HepG2 (cell line): ENCODE data around the gene XPR1. TPM values are rescaled to one million over a fixed set of nuclear protein-coding genes. Genes with fewer than 3 reads are reported as not detected.

Experiments used
- ATAC-seq: fragments of 200-7000 bp; cut with Tn5 transposase; 3 replicates; pipeline ENCODE4 v1.9.1; 2020; ENCODE audit warnings: mild to moderate bottlenecking, moderate library complexity
- BruUV-seq: library from RNA; stranded (reverse); fragments of 400-500 nt; replicated peaks from 2 replicates; lab custom pipeline; 2021; lab: Mats Ljungman, UMichigan
- CTCF ChIA-PET: fragments of 300-600 bp; formaldehyde crosslinking; extraction: SDS; loops from one replicate; lab custom pipeline; 2021; ENCODE audit warnings: low total read pairs, inconsistent platforms, low intra/inter-chr PET ratio; lab: Yijun Ruan, JAX
- POLR2A ChIA-PET: fragments of 350-600 bp; sonication (Branson Sonifier 250); formaldehyde crosslinking; loops from one replicate; lab custom pipeline; 2020; ENCODE audit warnings: antibody characterized with exemption, inconsistent platforms; lab: Yijun Ruan, JAX
- DNase-seq: peaks from one replicate; pipeline ENCODE4 v3.0.0-alpha.2; 2015; ENCODE audit warnings: low spot score
- FAIRE-seq: peaks from 3 replicates; lab custom pipeline; 2011; peaks lifted over from hg19 to GRCh38; lab: Jason Lieb, UNC
- H2AFZ ChIP-seq: one replicate; pipeline ENCODE4 v1.6.1; 2011; ENCODE audit warnings: low read length, inconsistent platforms
- H3K27ac ChIP-seq: fragments of 300-600 bp; 3 replicates; pipeline ENCODE4 v1.8.0; 2011; ENCODE audit warnings: mixed run types, mild to moderate bottlenecking, mixed read lengths, low read length, inconsistent platforms; ENCODE audit not compliant: insufficient read depth; ENCODE audit errors: extremely low read length
- H3K27me3 ChIP-seq, 2 experiments: fragments of 200-600 bp in 1 of 2; 2 replicates in 1 of 2; 3 replicates in 1 of 2; pipeline versions ENCODE4 v1.6.0 to v1.8.0; 2011; ENCODE audit warnings: low read length in 2 of 2, mild to moderate bottlenecking in 2 of 2, moderate library complexity in 2 of 2, inconsistent platforms in 1 of 2; ENCODE audit not compliant: insufficient read depth in 2 of 2, control insufficient read depth in 1 of 2
- H3K36me3 ChIP-seq, 2 experiments: fragments of 200-600 bp in 1 of 2; replicated peaks in 1 of 2; 2 replicates in 1 of 2; 3 replicates in 1 of 2; pipeline versions ENCODE4 v1.5.1 to v1.8.0; 2011; ENCODE audit warnings: low read length in 2 of 2, inconsistent platforms in 1 of 2; ENCODE audit not compliant: insufficient read depth in 2 of 2, control insufficient read depth in 1 of 2
- H3K4me1 ChIP-seq: 2 replicates; pipeline ENCODE4 v1.5.1; 2012; ENCODE audit warnings: low read length, inconsistent platforms; ENCODE audit not compliant: insufficient read depth
- H3K4me2 ChIP-seq: 2 replicates; pipeline ENCODE4 v1.6.0; 2011; ENCODE audit warnings: low read depth, low read length, inconsistent platforms
- H3K4me3 ChIP-seq, 3 experiments: fragments of 200-600 bp in 1 of 3; sonication (generic), shearing (Covaris generic) in 1 of 3; replicated peaks in 1 of 3; 2 replicates each; pipeline ENCODE4 v1.5.1; 2011 to 2016; ENCODE audit warnings: low read length in 3 of 3, inconsistent platforms in 2 of 3, low read depth in 2 of 3, mild to moderate bottlenecking in 2 of 3, control low read depth in 1 of 3, mixed read lengths in 1 of 3; ENCODE audit not compliant: insufficient read depth in 1 of 3
- H3K79me2 ChIP-seq: one replicate; pipeline ENCODE4 v1.6.1; 2011; ENCODE audit warnings: low read length, inconsistent platforms; ENCODE audit not compliant: insufficient read depth
- H3K9ac ChIP-seq: 2 replicates; pipeline ENCODE4 v1.6.0; 2011; ENCODE audit warnings: mild to moderate bottlenecking, low read depth, low read length, inconsistent platforms; ENCODE audit not compliant: insufficient read depth
- H3K9me3 ChIP-seq: 2 replicates; pipeline ENCODE4 v1.5.1; 2012; ENCODE audit warnings: mild to moderate bottlenecking, low read length
- H4K20me1 ChIP-seq: 2 replicates; pipeline ENCODE4 v1.6.0; 2011; ENCODE audit warnings: inconsistent platforms, mild to moderate bottlenecking, low read length, moderate library complexity; ENCODE audit not compliant: insufficient read depth
- CBFB ChIP-seq: sonication (generic); formaldehyde crosslinking; IDR thresholded peaks from 2 replicates; pipeline ENCODE4 v1.4.0; 2020; ENCODE audit warnings: missing genetic modification reagents
- ETS1 ChIP-seq: sonication (generic); formaldehyde crosslinking; IDR thresholded peaks from 2 replicates; pipeline ENCODE4 v1.4.0; 2020; ENCODE audit warnings: missing genetic modification reagents
- GRHL1 ChIP-seq: sonication (generic); formaldehyde crosslinking; conservative IDR thresholded peaks from 2 replicates; pipeline ENCODE4 v1.8.0; 2022; ENCODE audit warnings: missing genetic modification reagents
- HMG20B ChIP-seq: conservative IDR thresholded peaks from 2 replicates; pipeline ENCODE4 v1.6.1; 2016; ENCODE audit warnings: missing genetic modification reagents, missing compliant biosample characterization
- HMGXB4 ChIP-seq, 2 experiments: sonication (generic) in 1 of 2; formaldehyde crosslinking in 1 of 2; IDR thresholded peaks; 2 replicates each; pipeline versions ENCODE4 v1.4.0 to v1.6.1; 2018 to 2020; ENCODE audit warnings: missing genetic modification reagents in 2 of 2, borderline replicate concordance in 1 of 2, low read depth in 1 of 2, mild to moderate bottlenecking in 1 of 2, missing biosample characterization in 1 of 2
- NFAT5 ChIP-seq: sonication (generic); formaldehyde crosslinking; IDR thresholded peaks from 2 replicates; pipeline ENCODE4 v1.4.0; 2020; ENCODE audit warnings: missing genetic modification reagents
- PRDM4 ChIP-seq: sonication (generic); formaldehyde crosslinking; IDR thresholded peaks from 2 replicates; pipeline ENCODE4 v1.9.0; 2021; ENCODE audit warnings: missing genetic modification reagents, borderline replicate concordance
- ZSCAN12 ChIP-seq: sonication (generic); formaldehyde crosslinking; IDR thresholded peaks from 2 replicates; pipeline ENCODE4 v1.9.0; 2021; ENCODE audit warnings: mild to moderate bottlenecking, missing genetic modification reagents
- WGBS: methylation state at CpG from one replicate; pipeline ENCODE4 v1.1.6; 2017; ENCODE audit warnings: low lambda C conversion rate; 5-methylcytosine and 5-hydroxymethylcytosine counted together
- in situ Hi-C: cut with HindIII; loops from 2 replicates; pipeline ENCODE4 v1.10.0; 2017; ENCODE audit warnings: low pct_unique_long_range_greater_than_20kb; ENCODE audit not compliant: extremely low pct_ligation_motif_present
- intact Hi-C: fragments of 100-400 bp; cut with micrococcal nuclease; formaldehyde crosslinking; loops from one replicate; pipeline ENCODE4 v1.10.0; 2022; ENCODE audit not compliant: unreplicated experiment
- polyA plus RNA-seq, 8 experiments: library from polyadenylated mRNA; depleted of rRNA in 3 of 8; stranded (reverse) in 7 of 8; unstranded in 1 of 8; fragments of >200 nt; fragmentation: Illumina TruSeq in 4 of 8; extraction: Trizol in 4 of 8; gene quantifications; 2 replicates each; pipeline versions ENCODE4 v1.2.1 to v1.2.3, GENCODE V29; 2011 to 2016; ENCODE audit warnings: low read depth in 4 of 8, missing spikeins in 1 of 8, mixed read lengths in 1 of 8; ENCODE audit not compliant: insufficient read depth in 1 of 8
- total RNA-seq, 5 experiments: library from RNA; depleted of rRNA; stranded (reverse); fragments of >200 nt; fragmentation: Illumina TruSeq; extraction: Trizol; gene quantifications; 2 replicates each; pipeline ENCODE4 v1.2.3, GENCODE V29; 2016; ENCODE audit warnings: low read depth in 1 of 5

XPR1 gene
- total and polyA plus RNA-seq, 2 of the 13 experiments (the other 11 are each of a cell fraction or from before 2014, with no cell fraction given) = 22.3 to 23.6 TPM

GRCh38 chr1:180632326-180633056 is 669 bp downstream of the XPR1 start:
- Histone ChIP-seq H3K9ac (peak overlapping the region; percentile 76), H3K79me2 (peaks cover 35% of the 10 kb centered on the region), H3K4me3 (peak overlapping the region; percentile 93 to 99 (median 95)), H4K20me1 (peaks cover 8% of the 10 kb centered on the region; the same call in 1 of the 2 replicates), H2AFZ (no peak overlapping the region), H3K4me1 (peaks cover 32% of the 10 kb centered on the region), H3K4me2 (peak overlapping the region; percentile 87), H3K36me3 (no peaks in the 10 kb centered on the region), H3K9me3 (no peaks in the 10 kb centered on the region), H3K27me3 (no peaks in the 10 kb centered on the region), H3K27ac (peak overlapping the region; percentile 87)
- intact Hi-C loops = loop anchor here (2.0 to 5.0 kb wide), 4 partner anchors 45 to 230 kb away; no protein-coding TSS in a partner anchor
- in situ Hi-C loops = no loop called here
- DNase-seq (peak; percentile 32), FAIRE-seq (no peak), ATAC-seq (peak; percentile 76)
- WGBS = 0% methylated on average over 12 of the region's 44 CpGs
- ChIA-PET POLR2A (interaction anchor here (1.0 to 1.9 kb wide), 4 partner anchors 9 to 130 kb away, joined by 3 to 11 read pairs (median 5); partner anchors contain the start of gene ACBD6), CTCF (interaction anchor here (1.6 kb wide), 1 partner anchor 117 kb away, joined by 3 read pairs; no protein-coding TSS in a partner anchor)
- BruUV-seq = no TSS peak
- TF ChIP-seq HMGXB4 (CRISPR knock-in tag; IDR thresholded peaks at IDR 0.05; ENCODE audit: borderline replicate concordance in 1 of 2, low read depth in 1 of 2) = peak; percentile 93 to 96
- no peak for TF ChIP-seq NFAT5
- TF ChIP-seq ETS1 (CRISPR knock-in tag) = no peak
- TF ChIP-seq ZSCAN12 (CRISPR knock-in tag) = no peak
- TF ChIP-seq HMG20B (CRISPR knock-in tag) = no peak
- no peak for TF ChIP-seq GRHL1 (CRISPR knock-in tag)
- no peak for TF ChIP-seq PRDM4
- TF ChIP-seq CBFB (CRISPR knock-in tag) = 0 out of 2 replicates have a peak, but pooled peaks have one; percentile 4
